Nephron (organoid): Measurements from ENCODE around the gene ABHD1.

Experiments used
- H3K27ac Mint-ChIP-seq, 3 experiments: 2 replicates each; pipeline ENCODE4 v1.8.0; 2020; ENCODE audit warnings: mixed read lengths in 3 of 3, mild to moderate bottlenecking in 2 of 3, moderate library complexity in 1 of 3
- H3K27me3 Mint-ChIP-seq: 2 replicates; pipeline ENCODE4 v1.8.0; 2021; ENCODE audit warnings: low read depth, mild to moderate bottlenecking, moderate library complexity, mixed read lengths
- H3K36me3 Mint-ChIP-seq: 2 replicates; pipeline ENCODE4 v1.8.0; 2020; ENCODE audit warnings: low read depth, mixed read lengths
- H3K4me1 Mint-ChIP-seq: 2 replicates; pipeline ENCODE4 v1.8.0; 2020; ENCODE audit warnings: mixed read lengths
- H3K4me3 Mint-ChIP-seq, 3 experiments: 2 replicates each; pipeline ENCODE4 v1.8.0; 2020; ENCODE audit warnings: mild to moderate bottlenecking in 3 of 3, mixed read lengths in 3 of 3, moderate library complexity in 2 of 3
- H3K9me3 Mint-ChIP-seq: 2 replicates; pipeline ENCODE4 v1.8.0; 2020; ENCODE audit warnings: mixed read lengths
- CTCF ChIP-seq, 3 experiments: fragments of 200-600 bp; sonication (generic); IDR thresholded peaks; one replicate each; pipeline ENCODE4 v1.5.0; 2021; ENCODE audit warnings: antibody characterized with exemption in 3 of 3; ENCODE audit not compliant: unreplicated experiment in 3 of 3

Gene ABHD1

GRCh38 chr2:27095745-27096651, 27.6 kb upstream of the ABHD1 start:
- TF ChIP-seq CTCF (IDR thresholded peaks at IDR 0.05; ENCODE audit: unreplicated experiment in 3 of 3): no peak
- H3K4me1 Mint-ChIP-seq: peaks cover 14% of the 10 kb centered on the region
- H3K27me3 Mint-ChIP-seq: peaks cover 3% of the 10 kb centered on the region
- H3K36me3 Mint-ChIP-seq: no peaks in the 10 kb centered on the region
- peak overlapping the region; percentile 76 to 81 (median 78) for H3K4me3 Mint-ChIP-seq
- no peaks in the 10 kb centered on the region for H3K9me3 Mint-ChIP-seq
- peak overlapping the region; percentile 72 to 77 (median 76) for H3K27ac Mint-ChIP-seq

GRCh38 chr2:27096748-27097297, 26.8 kb upstream of the ABHD1 start:
- H3K27ac Mint-ChIP-seq: peak overlapping the region in 1 of 3 experiments; percentile 76
- no peak overlapping the region for H3K4me3 Mint-ChIP-seq
- peaks cover 3% of the 10 kb centered on the region for H3K27me3 Mint-ChIP-seq
- H3K9me3 Mint-ChIP-seq: no peaks in the 10 kb centered on the region
- no peaks in the 10 kb centered on the region for H3K36me3 Mint-ChIP-seq
- TF ChIP-seq CTCF (IDR thresholded peaks at IDR 0.05; ENCODE audit: unreplicated experiment in 3 of 3): no peak
- peaks cover 14% of the 10 kb centered on the region for H3K4me1 Mint-ChIP-seq

- TF ChIP-seq CTCF (IDR thresholded peaks at IDR 0.05; ENCODE audit: unreplicated experiment in 3 of 3): no peak
- Mint-ChIP-seq H3K36me3 (no peaks in the 10 kb centered on the region), H3K9me3 (no peaks in the 10 kb centered on the region), H3K4me1 (peaks cover 14% of the 10 kb centered on the region), H3K27ac (no peak overlapping the region), H3K27me3 (peaks cover 3% of the 10 kb centered on the region), H3K4me3 (no peak overlapping the region)
Measured at GRCh38 chr2:27097341-27097740, 26.3 kb upstream of the ABHD1 start.

GRCh38 chr2:27099334-27099955, 24.2 kb upstream of the ABHD1 start:
- peaks cover 14% of the 10 kb centered on the region for H3K4me1 Mint-ChIP-seq
- no peak overlapping the region for H3K27ac Mint-ChIP-seq
- peaks cover 3% of the 10 kb centered on the region for H3K27me3 Mint-ChIP-seq
- no peak overlapping the region for H3K4me3 Mint-ChIP-seq
- TF ChIP-seq CTCF (IDR thresholded peaks at IDR 0.05; ENCODE audit: unreplicated experiment in 3 of 3): no peak
- H3K9me3 Mint-ChIP-seq: no peaks in the 10 kb centered on the region
- no peaks in the 10 kb centered on the region for H3K36me3 Mint-ChIP-seq

GRCh38 chr2:27100036-27100435, 23.6 kb upstream of the ABHD1 start:
- no peak overlapping the region for H3K4me3 Mint-ChIP-seq
- no peaks in the 10 kb centered on the region for H3K9me3 Mint-ChIP-seq
- no peak for TF ChIP-seq CTCF (IDR thresholded peaks at IDR 0.05; ENCODE audit: unreplicated experiment in 3 of 3)
- H3K27me3 Mint-ChIP-seq: peaks cover 3% of the 10 kb centered on the region
- no peaks in the 10 kb centered on the region for H3K36me3 Mint-ChIP-seq
- peaks cover 14% of the 10 kb centered on the region for H3K4me1 Mint-ChIP-seq
- no peak overlapping the region for H3K27ac Mint-ChIP-seq
